ENCODE data around the gene DYRK3.

- TF ChIP-seq POLR2A (IDR thresholded peaks at IDR 0.05; ENCODE audit: low read depth, low read length): no peak
- TF ChIP-seq POLR2AphosphoS5 (IDR thresholded peaks at IDR 0.05; ENCODE audit: low read depth, low read length): no peak
- no peak for TF ChIP-seq PAX5 (IDR thresholded peaks at IDR 0.05; ENCODE audit: insufficient read depth, low read length, severe bottlenecking)
- TF ChIP-seq SPI1 (IDR thresholded peaks at IDR 0.05; ENCODE audit: low read depth, low read length): no peak
Observed at GRCh38 chr1:206657751-206658150, 22.4 kb downstream of the DYRK3 start.
